Measurements from ENCODE around the gene C10orf62. TPM values are rescaled to one million over a fixed set of nuclear protein-coding genes. Genes with fewer than 3 reads are reported as not detected.
"Not testable (repeated sequence)": the region's sequence is repeated elsewhere in the genome, so short reads cannot be mapped to it uniquely, and the experiment has no call there.

C10orf62 gene
- total RNA-seq, 4 donors from 2014 or later = 0.32 TPM; not detected in 3

DNA sequence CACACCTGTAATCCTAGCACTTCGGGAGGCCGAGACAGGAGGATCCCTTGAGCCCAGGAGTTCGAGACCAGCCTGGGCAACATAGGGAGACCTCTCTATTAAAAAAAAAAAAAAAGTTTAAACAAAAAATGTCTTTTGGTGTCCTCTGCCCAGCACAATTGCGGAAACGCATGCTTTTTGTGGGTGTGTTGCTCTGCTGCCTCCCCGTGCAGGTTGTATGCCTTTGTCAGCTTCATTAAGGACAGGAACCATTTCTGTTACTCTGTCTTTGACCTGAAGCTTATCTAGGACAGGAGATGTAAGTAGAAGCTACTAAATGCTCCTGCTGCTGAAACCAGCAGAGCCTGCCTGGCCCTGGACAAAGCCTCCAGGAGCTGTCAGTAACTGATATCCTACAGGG, 38.2 kb upstream of the C10orf62 start:
- no peak for DNase-seq (ENCODE audit: low spot score in 2 of 2)
- 80 to 92% methylated on average over 6 of the region's 6 CpGs for WGBS, 2 donors
- H3K4me3 ChIP-seq (ENCODE audit: low read depth, poor library complexity, severe bottlenecking) = no peak overlapping the region
- intact Hi-C loops (cut with DNase I; ENCODE audit: low total_unique reads) = loop anchor here (10.0 kb wide), 1 partner anchor 86 kb away; no protein-coding TSS in a partner anchor
- no peak for TF ChIP-seq POLR2A (IDR thresholded peaks at IDR 0.05)
- TF ChIP-seq, protein P1, sequence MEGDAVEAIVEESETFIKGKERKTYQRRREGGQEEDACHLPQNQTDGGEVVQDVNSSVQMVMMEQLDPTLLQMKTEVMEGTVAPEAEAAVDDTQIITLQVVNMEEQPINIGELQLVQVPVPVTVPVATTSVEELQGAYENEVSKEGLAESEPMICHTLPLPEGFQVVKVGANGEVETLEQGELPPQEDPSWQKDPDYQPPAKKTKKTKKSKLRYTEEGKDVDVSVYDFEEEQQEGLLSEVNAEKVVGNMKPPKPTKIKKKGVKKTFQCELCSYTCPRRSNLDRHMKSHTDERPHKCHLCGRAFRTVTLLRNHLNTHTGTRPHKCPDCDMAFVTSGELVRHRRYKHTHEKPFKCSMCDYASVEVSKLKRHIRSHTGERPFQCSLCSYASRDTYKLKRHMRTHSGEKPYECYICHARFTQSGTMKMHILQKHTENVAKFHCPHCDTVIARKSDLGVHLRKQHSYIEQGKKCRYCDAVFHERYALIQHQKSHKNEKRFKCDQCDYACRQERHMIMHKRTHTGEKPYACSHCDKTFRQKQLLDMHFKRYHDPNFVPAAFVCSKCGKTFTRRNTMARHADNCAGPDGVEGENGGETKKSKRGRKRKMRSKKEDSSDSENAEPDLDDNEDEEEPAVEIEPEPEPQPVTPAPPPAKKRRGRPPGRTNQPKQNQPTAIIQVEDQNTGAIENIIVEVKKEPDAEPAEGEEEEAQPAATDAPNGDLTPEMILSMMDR (IDR thresholded peaks at IDR 0.05) = no peak

DNA sequence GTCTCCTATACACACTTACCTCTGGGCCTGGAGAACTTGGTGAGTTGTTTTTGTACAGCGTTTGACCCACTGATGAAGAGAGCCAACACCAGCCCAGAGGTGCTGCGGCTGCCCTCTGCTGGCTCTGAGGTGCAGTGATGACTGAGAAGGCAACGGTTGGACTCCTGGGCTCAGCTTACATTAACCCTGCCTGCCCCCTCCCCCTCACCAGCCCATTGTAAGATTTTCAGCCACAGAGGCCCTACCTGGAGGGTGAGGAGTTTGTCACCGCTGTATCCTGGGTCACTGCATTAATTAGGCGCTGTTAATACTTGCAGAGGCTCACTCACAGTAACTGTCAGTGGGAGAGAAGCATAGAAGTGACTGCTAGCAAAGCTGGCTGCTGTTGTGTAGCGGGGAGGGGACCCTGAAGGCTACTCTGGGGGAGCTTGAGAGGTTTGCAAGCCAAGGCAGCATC, 35.9 kb upstream of the C10orf62 start:
- no peak overlapping the region for H3K4me3 ChIP-seq (ENCODE audit: low read depth, poor library complexity, severe bottlenecking)
- 17 to 24% methylated on average over 5 to 6 of the region's 6 CpGs for WGBS, 2 donors
- TF ChIP-seq POLR2A (IDR thresholded peaks at IDR 0.05) = no peak
- TF ChIP-seq, protein P1 (IDR thresholded peaks at IDR 0.05) = peak in 1 of 3 donors; percentile 35
- DNase-seq (ENCODE audit: low spot score in 2 of 2) = peak; percentile 60 to 92
- intact Hi-C loops (cut with DNase I; ENCODE audit: low total_unique reads) = loop anchor here (10.0 kb wide), 1 partner anchor 89 kb away; no protein-coding TSS in a partner anchor

DNA sequence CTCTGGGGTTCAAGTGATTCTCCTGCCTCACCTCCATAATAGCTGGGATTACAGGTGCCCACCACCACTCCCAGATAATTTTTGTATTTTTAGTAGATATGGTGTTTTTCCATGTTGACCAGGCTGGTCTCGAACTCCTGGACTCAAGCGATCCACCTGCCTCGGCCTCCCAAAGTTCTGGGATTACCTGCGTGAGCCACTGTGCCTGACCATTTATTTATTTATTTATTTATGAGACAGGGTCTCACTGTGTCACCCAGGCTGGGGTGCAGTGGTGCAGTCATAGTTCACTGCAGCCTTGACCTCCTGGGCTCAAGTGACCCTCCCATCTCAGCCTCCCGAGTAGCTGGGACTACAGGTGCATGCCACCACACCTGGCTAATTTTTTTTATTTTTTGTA, 35.2 kb upstream of the C10orf62 start:
- whole genome bisulfite sequencing, 2 donors = 95 to 98% methylated on average over 5 of the region's 5 CpGs
- DNase-seq (ENCODE audit: low spot score in 2 of 2); H3K4me3 ChIP-seq (ENCODE audit: low read depth, poor library complexity, severe bottlenecking): not testable (repeated sequence)
- intact Hi-C loops (cut with DNase I; ENCODE audit: low total_unique reads) = loop anchor here (10.0 kb wide), 1 partner anchor 90 kb away; no protein-coding TSS in a partner anchor

DNA sequence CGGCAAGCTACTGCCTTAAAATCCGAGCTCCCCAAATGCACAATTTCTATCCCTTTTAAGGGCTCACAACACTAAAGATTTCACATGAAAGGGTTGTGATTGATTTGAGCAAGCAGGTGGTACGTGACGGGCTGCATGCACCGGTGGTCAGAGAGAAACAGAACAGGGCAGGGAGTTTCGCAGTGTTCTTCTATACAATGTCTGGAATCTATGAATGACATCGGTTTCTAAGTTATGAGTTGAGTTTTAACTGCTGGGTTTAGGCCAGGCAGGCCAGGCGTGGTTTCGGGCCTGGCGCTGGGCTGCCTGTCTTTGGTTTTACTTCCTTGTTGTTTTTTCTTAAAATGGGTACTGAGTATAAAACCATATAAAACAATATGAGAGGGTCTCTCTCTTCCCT, 34.0 kb upstream of the C10orf62 start:
- 77 to 80% methylated on average over 6 to 10 of the region's 10 CpGs for WGBS, 2 donors
- intact Hi-C loops (cut with DNase I; ENCODE audit: low total_unique reads) = loop anchor here (10.0 kb wide), 1 partner anchor 91 kb away; no protein-coding TSS in a partner anchor
- not testable (repeated sequence) for DNase-seq (ENCODE audit: low spot score in 2 of 2); H3K4me3 ChIP-seq (ENCODE audit: low read depth, poor library complexity, severe bottlenecking)

DNA sequence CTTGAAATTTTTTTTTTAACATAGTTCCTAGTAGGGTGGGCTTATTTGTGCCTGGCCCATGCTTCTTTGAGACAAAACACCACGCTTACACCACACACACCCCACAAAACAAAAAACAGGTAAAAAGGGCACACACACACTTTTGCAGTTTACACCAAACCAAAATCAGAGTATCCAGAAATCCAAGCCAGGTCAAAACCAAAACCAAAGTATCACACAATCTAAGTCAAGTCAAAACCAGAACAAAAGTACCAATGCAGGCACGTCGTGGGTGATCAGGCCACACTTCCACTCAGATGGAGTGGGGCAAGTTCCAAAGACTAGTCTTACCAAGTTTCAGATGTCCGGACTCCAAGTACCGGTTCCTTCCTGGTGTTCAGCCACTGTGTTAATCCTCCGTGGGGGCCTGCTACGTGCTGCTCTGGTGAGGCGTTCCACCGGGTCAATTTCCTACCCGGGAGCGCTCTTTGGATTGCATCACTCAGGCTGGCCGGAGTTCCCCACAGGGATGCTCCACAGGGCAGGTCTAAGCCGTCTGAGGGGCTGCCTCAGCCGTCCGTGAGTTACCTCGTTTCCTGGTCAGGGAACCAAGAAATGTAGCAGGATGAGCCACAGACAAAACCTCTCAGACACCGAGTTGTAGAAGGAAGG, 28.7 kb upstream of the C10orf62 start:
- DNase-seq (ENCODE audit: low spot score in 2 of 2); intact Hi-C loops (cut with DNase I; ENCODE audit: low total_unique reads); H3K4me3 ChIP-seq (ENCODE audit: low read depth, poor library complexity, severe bottlenecking): not testable (repeated sequence)
- 86 to 88% methylated on average over 17 of the region's 17 CpGs for WGBS, 2 donors

DNA sequence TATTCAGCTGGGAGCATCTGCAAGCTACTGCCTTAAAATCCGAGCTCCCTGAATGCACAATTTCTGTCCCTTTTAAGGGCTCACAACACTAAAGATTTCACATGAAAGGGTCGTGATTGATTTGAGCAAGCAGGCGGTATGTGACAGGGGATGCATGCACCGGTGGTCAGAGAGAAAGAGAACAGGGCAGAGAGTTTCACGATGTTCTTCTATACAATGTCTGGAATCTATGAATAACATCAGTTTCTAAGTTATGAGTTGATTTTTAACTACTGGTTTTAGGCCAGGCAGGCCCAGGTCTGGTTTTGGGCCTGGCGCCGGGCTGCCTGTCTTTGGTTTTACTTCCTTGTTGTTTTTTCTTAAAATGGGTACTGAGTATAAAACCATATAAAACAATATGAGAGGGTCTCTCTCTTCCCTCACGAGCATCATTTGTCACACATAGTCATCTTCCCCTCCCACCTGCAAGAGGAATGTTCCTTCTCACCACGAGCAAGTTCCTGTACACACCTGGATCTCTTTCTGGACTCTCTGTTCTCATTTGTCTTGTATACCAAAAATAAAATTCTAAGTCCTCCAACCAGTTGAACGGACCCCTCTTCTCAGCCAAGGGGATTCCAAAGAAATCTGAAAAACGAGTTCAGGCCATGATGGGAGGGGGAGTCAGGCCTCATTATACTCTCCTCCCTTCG, 28.0 kb upstream of the C10orf62 start:
- intact Hi-C loops (cut with DNase I; ENCODE audit: low total_unique reads); H3K4me3 ChIP-seq (ENCODE audit: low read depth, poor library complexity, severe bottlenecking); DNase-seq (ENCODE audit: low spot score in 2 of 2): not testable (repeated sequence)
- 90% methylated on average over 12 of the region's 12 CpGs for WGBS, 2 donors

DNA sequence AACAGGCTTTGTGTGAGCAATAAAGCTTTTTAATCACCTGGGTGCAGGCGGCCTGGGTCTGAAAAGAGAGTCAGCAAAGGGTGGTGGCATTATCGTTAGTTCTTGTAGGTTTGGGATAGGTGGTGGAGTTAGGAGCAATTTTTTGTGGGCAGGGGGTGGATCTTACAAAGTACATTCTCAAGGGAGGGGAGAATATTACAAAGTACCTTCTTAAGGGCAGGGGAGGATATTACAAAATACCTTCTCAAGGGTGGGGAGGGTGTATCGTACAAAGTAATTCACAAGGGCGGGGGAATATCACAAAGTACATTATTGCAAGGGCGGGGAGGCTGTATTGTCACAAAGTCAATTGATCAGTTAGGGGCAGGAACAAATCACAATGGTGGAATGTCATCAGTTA, 27.2 kb upstream of the C10orf62 start:
- DNase-seq (ENCODE audit: low spot score in 2 of 2); intact Hi-C loops (cut with DNase I; ENCODE audit: low total_unique reads); H3K4me3 ChIP-seq (ENCODE audit: low read depth, poor library complexity, severe bottlenecking): not testable (repeated sequence)
- 88 to 93% methylated on average over 5 of the region's 5 CpGs for WGBS, 2 donors

DNA sequence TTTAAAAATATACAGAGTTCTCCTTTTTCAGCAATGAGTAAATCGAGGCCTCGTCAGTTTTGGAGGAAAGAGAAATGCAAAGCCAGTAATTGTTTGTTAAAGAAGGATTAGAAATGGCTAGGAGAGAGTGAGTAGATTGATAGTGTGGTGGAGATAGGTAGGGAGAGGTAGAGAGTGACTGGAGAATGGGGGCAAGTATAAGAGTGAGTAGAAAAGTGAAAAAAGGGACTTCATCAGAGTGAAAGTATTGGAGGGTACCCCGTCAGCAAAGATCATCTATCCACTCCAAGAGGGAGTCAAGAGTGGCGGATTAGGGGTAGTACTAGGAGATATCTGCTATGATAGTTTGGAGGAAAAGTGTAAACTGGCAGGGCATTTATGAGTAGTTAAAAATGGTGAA, 26.2 kb upstream of the C10orf62 start:
- no peak for DNase-seq (ENCODE audit: low spot score in 2 of 2)
- 92 to 96% methylated on average over 4 of the region's 4 CpGs for WGBS, 2 donors
- no peak overlapping the region for H3K4me3 ChIP-seq (ENCODE audit: low read depth, poor library complexity, severe bottlenecking)
- no peak for TF ChIP-seq POLR2A (IDR thresholded peaks at IDR 0.05)
- TF ChIP-seq, protein P1 (IDR thresholded peaks at IDR 0.05) = no peak
- intact Hi-C loops (cut with DNase I; ENCODE audit: low total_unique reads) = no loop called here

Measured in lower leg skin (tissue), 4 donors.